Coronary artery (tissue), 2 donors: ENCODE results near the gene MOK.
A peak's percentile ranks its signal among the peaks of the same experiment; 100 is the strongest.

Experiments
- DNase-seq: peaks from one replicate; pipeline ENCODE4 v3.0.0-alpha.2; 2017; ENCODE audit warnings: low spot score
- H3K27ac ChIP-seq, 2 donors: fragments of 200-600 bp; sonication (generic); one replicate each; pipeline ENCODE4 v1.5.1; 2016 to 2019
- H3K4me3 ChIP-seq: fragments of 200-600 bp; sonication (generic); 2 replicates; pipeline ENCODE4 v1.5.1; 2016; ENCODE audit warnings: mild to moderate bottlenecking, moderate library complexity
- CTCF ChIP-seq: fragments of 200-600 bp; sonication (generic); IDR thresholded peaks from one replicate; pipeline ENCODE4 v1.5.1; 2019; ENCODE audit warnings: antibody characterized with exemption

The MOK gene

GRCh38 chr14:102236026-102236425 lies 68.9 kb downstream of the MOK start:
- H3K4me3 ChIP-seq, result no peak overlapping the region
- no peak for DNase-seq
- no peak for TF ChIP-seq CTCF
- H3K27ac ChIP-seq, result no peak overlapping the region

DNA sequence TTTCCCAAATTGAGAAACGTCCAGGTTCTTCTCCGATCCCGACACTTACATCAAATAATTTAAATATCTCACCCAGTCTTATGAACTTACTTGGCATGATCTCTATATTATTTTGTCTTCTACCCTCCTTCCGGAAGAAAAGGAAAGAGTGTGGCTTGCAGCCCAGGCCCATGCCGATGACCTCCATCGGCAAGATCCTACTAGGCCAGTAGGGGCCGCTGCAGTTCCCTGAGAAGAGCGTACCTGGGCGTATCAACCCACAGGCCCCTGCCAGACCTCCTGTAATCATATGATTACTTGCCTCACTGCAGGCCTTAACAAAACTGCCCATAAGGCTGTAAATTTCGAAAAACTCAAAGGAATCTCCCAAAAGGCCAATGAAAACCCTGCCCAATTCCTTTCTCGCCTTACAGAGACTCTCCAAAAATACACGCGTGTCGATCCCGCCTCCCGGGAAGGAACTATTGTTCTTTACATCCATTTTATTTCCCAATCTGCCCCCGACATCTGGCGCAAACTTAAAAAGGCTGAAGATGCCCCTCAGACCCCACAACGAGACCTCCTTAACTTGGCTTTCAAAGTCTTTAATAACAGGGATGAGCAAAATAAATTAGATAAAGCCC lies 69.6 kb downstream of the MOK start:
- peak overlapping the region; percentile 65 for H3K4me3 ChIP-seq
- peak; percentile 71 for TF ChIP-seq CTCF
- peak overlapping the region in 1 of 2 donors; percentile 72 for H3K27ac ChIP-seq
- no peak for DNase-seq

DNA sequence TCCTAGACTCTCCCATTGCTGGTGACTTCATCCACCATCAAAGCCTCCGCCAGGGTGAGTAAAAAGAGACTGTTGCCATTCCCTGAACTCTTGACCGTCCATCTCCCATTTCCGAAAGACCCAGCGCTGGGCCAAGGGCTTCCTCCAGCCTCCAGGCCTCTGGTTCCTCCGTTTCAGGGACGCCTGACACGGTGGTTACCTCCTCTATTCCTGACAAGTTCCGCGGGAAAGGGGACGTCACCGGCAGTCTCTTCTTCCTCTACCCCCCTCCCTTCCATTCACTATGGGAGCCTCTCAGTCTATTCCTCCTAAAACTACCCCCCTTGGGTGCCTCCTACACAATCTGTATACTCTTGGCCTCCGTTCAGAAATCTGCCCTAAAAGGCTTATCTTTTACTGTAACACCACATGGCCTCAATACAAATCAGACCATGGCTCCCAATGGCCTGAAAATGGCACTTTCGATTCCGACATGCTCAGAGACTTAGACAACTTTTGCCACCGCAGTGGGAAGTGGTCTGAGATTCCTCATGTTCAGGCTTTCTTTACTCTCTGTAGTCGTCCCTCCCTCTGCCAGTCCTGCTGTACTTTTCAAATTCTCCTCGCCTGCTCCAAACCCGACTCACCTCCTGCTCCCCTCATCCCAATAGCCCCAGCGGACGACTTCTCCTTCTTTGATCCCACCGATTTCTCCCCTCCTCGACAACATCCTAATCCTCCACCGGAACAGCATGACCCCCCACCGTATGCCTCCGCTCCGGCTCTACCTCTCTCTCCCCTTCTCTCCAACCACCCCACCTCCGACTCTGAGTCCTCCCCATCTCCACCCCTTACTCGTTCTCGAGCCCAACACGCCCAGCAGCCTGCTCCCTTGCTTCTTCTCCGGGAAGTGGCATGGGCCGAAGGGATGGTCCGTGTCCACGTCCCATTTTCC lies 70.4 kb downstream of the MOK start:
- no peak for DNase-seq
- Histone ChIP-seq H3K4me3 (peak overlapping the region; percentile 65), H3K27ac (peak overlapping the region in 1 of 2 donors; percentile 72)
- TF ChIP-seq CTCF, result no peak

GRCh38 chr14:102233081-102233480 lies 71.9 kb downstream of the MOK start:
- no peak overlapping the region for H3K4me3 ChIP-seq
- TF ChIP-seq CTCF, result no peak
- H3K27ac ChIP-seq, result no peak overlapping the region
- no peak for DNase-seq

DNA sequence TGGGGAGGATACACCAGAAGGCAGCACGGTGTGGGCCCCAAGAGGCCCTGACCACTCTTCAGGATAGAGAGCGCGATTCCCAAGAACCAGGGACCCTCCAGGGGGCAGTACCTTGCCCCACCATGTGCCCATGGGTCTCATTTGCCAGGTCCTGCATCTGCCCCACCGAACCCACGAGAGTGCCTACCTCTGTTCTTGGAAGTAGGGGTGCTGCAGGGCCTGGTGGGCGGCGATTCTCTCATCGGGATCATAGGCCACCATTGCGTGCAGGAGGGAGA lies 72.7 kb downstream of the MOK start:
- no peak for DNase-seq
- H3K27ac ChIP-seq, result no peak overlapping the region
- TF ChIP-seq CTCF, result no peak
- no peak overlapping the region for H3K4me3 ChIP-seq

GRCh38 chr14:102231476-102232347 lies 73.3 kb downstream of the MOK start:
- no peak for TF ChIP-seq CTCF
- no peak overlapping the region for H3K4me3 ChIP-seq
- no peak for DNase-seq
- no peak overlapping the region for H3K27ac ChIP-seq
